Smooth muscle cell (in vitro differentiated cells): Measurements from ENCODE around the gene SREK1. TPM values are rescaled to one million over a fixed set of nuclear protein-coding genes. Genes with fewer than 3 reads are reported as not detected.
"Not testable (repeated sequence)": the region's sequence is repeated elsewhere in the genome, so short reads cannot be mapped to it uniquely, and the experiment has no call there.

Source experiments
- DNase-seq: peaks from one replicate; lab custom pipeline; 2025; ENCODE audit not compliant: unreplicated experiment; lab: John Stamatoyannopoulos, UW
- H2AFZ ChIP-seq: fragments of 200-600 bp; sonication (generic); 2 replicates; pipeline ENCODE4 v1.6.0; 2016; ENCODE audit warnings: antibody characterized with exemption, low read depth, mild to moderate bottlenecking
- H3F3A ChIP-seq: fragments of 200-600 bp; sonication (generic); 2 replicates; pipeline ENCODE4 v1.6.0; 2017; ENCODE audit warnings: antibody characterized with exemption, low read depth
- H3K27ac ChIP-seq: fragments of 200-600 bp; sonication (generic); 2 replicates; pipeline ENCODE4 v1.5.1; 2016; ENCODE audit warnings: low read depth, mild to moderate bottlenecking
- H3K27me3 ChIP-seq: fragments of 200-600 bp; sonication (generic); 2 replicates; pipeline ENCODE4 v1.6.1; 2016; ENCODE audit warnings: low read depth, mild to moderate bottlenecking
- H3K36me3 ChIP-seq: fragments of 200-600 bp; sonication (generic); 2 replicates; pipeline ENCODE4 v1.5.1; 2016; ENCODE audit warnings: low read depth
- H3K4me1 ChIP-seq: fragments of 200-600 bp; sonication (generic); 2 replicates; pipeline ENCODE4 v1.5.1; 2016; ENCODE audit warnings: low read depth
- H3K4me2 ChIP-seq: fragments of 200-600 bp; sonication (generic); 2 replicates; pipeline ENCODE4 v1.6.0; 2016; ENCODE audit warnings: mild to moderate bottlenecking
- H3K4me3 ChIP-seq: fragments of 200-600 bp; sonication (generic); 2 replicates; pipeline ENCODE4 v1.5.1; 2016; ENCODE audit warnings: mild to moderate bottlenecking
- H3K79me2 ChIP-seq: fragments of 200-600 bp; sonication (generic); 2 replicates; pipeline ENCODE4 v1.6.0; 2016; ENCODE audit warnings: low read depth, mild to moderate bottlenecking
- H3K9ac ChIP-seq: fragments of 200-600 bp; sonication (generic); 2 replicates; pipeline ENCODE4 v1.6.0; 2016; ENCODE audit warnings: low read depth
- H3K9me3 ChIP-seq: fragments of 200-600 bp; sonication (generic); replicated peaks from 2 replicates; pipeline ENCODE4 v1.5.1; 2016; ENCODE audit warnings: low read depth
- H4K20me1 ChIP-seq: fragments of 200-600 bp; sonication (generic); 2 replicates; pipeline ENCODE4 v1.6.0; 2016; ENCODE audit warnings: low read depth
- CTCF ChIP-seq: fragments of 200-600 bp; sonication (generic); IDR thresholded peaks from 2 replicates; pipeline ENCODE4 v1.5.1; 2017; ENCODE audit warnings: borderline replicate concordance, mild to moderate bottlenecking, antibody characterized with exemption; ENCODE audit not compliant: insufficient read depth, poor library complexity, severe bottlenecking
- WGBS: methylation state at CpG from one replicate; pipeline ENCODE4 v1.1.7; 2016; ENCODE audit warnings: low lambda C conversion rate; 5-methylcytosine and 5-hydroxymethylcytosine counted together
- polyA plus RNA-seq: library from polyadenylated mRNA; unstranded; fragments of >200 nt; fragmentation: Nextera tagmentation; extraction: Ambion mirVana; gene quantifications from 2 replicates; pipeline ENCODE4 v1.2.1, GENCODE V29; 2016
- total RNA-seq: library from RNA; depleted of rRNA; stranded (reverse); fragments of >200 nt; gene quantifications from 2 replicates; pipeline ENCODE4 v1.2.3, GENCODE V29; 2014

Gene SREK1
- total and polyA plus RNA-seq, 2 experiments from 2014 or later: 31.0 to 70.9 TPM

GRCh38 chr5:66134407-66134861 lies 9.7 kb upstream of the SREK1 start:
- no peak for DNase-seq
- no peak overlapping the region for H2AFZ ChIP-seq
- no peak overlapping the region for H3K9ac ChIP-seq
- H3K4me2 ChIP-seq: no peak overlapping the region
- peaks cover 4% of the 10 kb centered on the region for H3K27me3 ChIP-seq
- H4K20me1 ChIP-seq: no peaks in the 10 kb centered on the region
- H3K79me2 ChIP-seq: no peaks in the 10 kb centered on the region
- H3K4me1 ChIP-seq: no peaks in the 10 kb centered on the region
- H3F3A ChIP-seq: no peaks in the 10 kb centered on the region
- H3K36me3 ChIP-seq: no peaks in the 10 kb centered on the region
- no peak overlapping the region for H3K4me3 ChIP-seq
- H3K27ac ChIP-seq: no peak overlapping the region
- no peaks in the 10 kb centered on the region for H3K9me3 ChIP-seq
- no peak for TF ChIP-seq CTCF
- WGBS: 86% methylated on average over 1 of the region's 1 CpG

- peaks cover 4% of the 10 kb centered on the region for H3K27me3 ChIP-seq
- no peak overlapping the region for H2AFZ ChIP-seq
- no peak overlapping the region for H3K9ac ChIP-seq
- no peaks in the 10 kb centered on the region for H3F3A ChIP-seq
- no peaks in the 10 kb centered on the region for H3K9me3 ChIP-seq
- WGBS: 92% methylated on average over 2 of the region's 2 CpGs
- TF ChIP-seq CTCF: no peak
- no peak overlapping the region for H3K4me2 ChIP-seq
- no peak overlapping the region for H3K4me3 ChIP-seq
- H3K27ac ChIP-seq: no peak overlapping the region
- no peaks in the 10 kb centered on the region for H3K4me1 ChIP-seq
- H3K36me3 ChIP-seq: no peaks in the 10 kb centered on the region
- DNase-seq: no peak
- no peaks in the 10 kb centered on the region for H3K79me2 ChIP-seq
- no peaks in the 10 kb centered on the region for H4K20me1 ChIP-seq
These were observed 8.0 kb upstream of the SREK1 start for GRCh38 chr5:66136053-66136452.

GRCh38 chr5:66136944-66137343 lies 7.2 kb upstream of the SREK1 start:
- not testable (repeated sequence) for H3K9ac ChIP-seq, H3K36me3 ChIP-seq, H3K27ac ChIP-seq, H2AFZ ChIP-seq, H3F3A ChIP-seq, H3K4me2 ChIP-seq, H3K27me3 ChIP-seq, H3K79me2 ChIP-seq, DNase-seq, H3K4me3 ChIP-seq, H3K4me1 ChIP-seq, H3K9me3 ChIP-seq, H4K20me1 ChIP-seq
- WGBS: 91% methylated on average over 3 of the region's 3 CpGs

GRCh38 chr5:66138637-66139317 lies 5.3 kb upstream of the SREK1 start:
- no peaks in the 10 kb centered on the region for H3K79me2 ChIP-seq
- H3K27ac ChIP-seq: no peak overlapping the region
- DNase-seq: no peak
- no peak overlapping the region for H3K4me2 ChIP-seq
- no peak overlapping the region for H3K9ac ChIP-seq
- no peaks in the 10 kb centered on the region for H3F3A ChIP-seq
- H2AFZ ChIP-seq: no peak overlapping the region
- peaks cover 8% of the 10 kb centered on the region for H3K4me1 ChIP-seq
- no peaks in the 10 kb centered on the region for H3K9me3 ChIP-seq
- no peak for TF ChIP-seq CTCF
- 100% methylated on average over 1 of the region's 1 CpG for WGBS
- H3K27me3 ChIP-seq: peaks cover 4% of the 10 kb centered on the region
- no peak overlapping the region for H3K4me3 ChIP-seq
- H4K20me1 ChIP-seq: no peaks in the 10 kb centered on the region
- H3K36me3 ChIP-seq: no peaks in the 10 kb centered on the region
